K562 (cell line): ENCODE measurements around the gene YAF2. TPM values are rescaled to one million over a fixed set of nuclear protein-coding genes. Genes with fewer than 3 reads are reported as not detected.

Source experiments
- ATAC-seq: fragments of 200-7000 bp; cut with Tn5 transposase; 3 replicates; pipeline ENCODE4 v1.9.1; 2020; ENCODE audit warnings: moderate library complexity
- BruUV-seq: library from RNA; stranded (reverse); fragments of 400-500 nt; replicated peaks from 2 replicates; lab custom pipeline; 2021; lab: Mats Ljungman, UMichigan
- CTCF ChIA-PET: fragments of 300-600 bp; formaldehyde crosslinking; extraction: SDS; loops from one replicate; lab custom pipeline; 2021; ENCODE audit warnings: low intra/inter-chr PET ratio; lab: Yijun Ruan, JAX
- POLR2A ChIA-PET: fragments of 300-600, 350-650 bp; sonication (Branson Sonifier 250); formaldehyde crosslinking; extraction: SDS; loops from one replicate; lab custom pipeline; 2021; ENCODE audit warnings: antibody characterized with exemption, inconsistent platforms; lab: Yijun Ruan, JAX
- DNase-seq, 4 experiments: peaks; one replicate each; pipeline versions ENCODE4 v3.0.0 to v3.0.0-alpha.2; 2011 to 2018; ENCODE audit warnings: low spot score in 3 of 4, mixed read lengths in 3 of 4; ENCODE audit errors: extremely low read depth in 1 of 4
- FAIRE-seq: peaks from 2 replicates; lab custom pipeline; 2011; peaks lifted over from hg19 to GRCh38; lab: Jason Lieb, UNC
- H2AFZ ChIP-seq: 2 replicates; pipeline ENCODE4 v1.6.0; 2011; ENCODE audit warnings: low read depth, low read length, control low read depth, inconsistent platforms
- H3K27ac ChIP-seq: fragments of 200-600 bp; 3 replicates; pipeline ENCODE4 v1.8.0; 2011; ENCODE audit warnings: low read depth, mild to moderate bottlenecking, control low read depth, inconsistent platforms, low read length, moderate library complexity, mixed read lengths; ENCODE audit errors: extremely low read depth
- H3K27me3 ChIP-seq, 2 experiments: fragments of 300-600 bp in 1 of 2; 2 replicates in 1 of 2; 3 replicates in 1 of 2; pipeline versions ENCODE4 v1.6.0 to v1.8.0; 2011; ENCODE audit warnings: inconsistent platforms in 2 of 2, low read length in 2 of 2, mild to moderate bottlenecking in 1 of 2, mixed read lengths in 1 of 2, moderate library complexity in 1 of 2; ENCODE audit not compliant: control insufficient read depth in 2 of 2, insufficient read depth in 2 of 2
- H3K36me3 ChIP-seq: fragments of 300-600 bp; 3 replicates; pipeline ENCODE4 v1.8.0; 2011; ENCODE audit warnings: mild to moderate bottlenecking, low read length, inconsistent platforms; ENCODE audit not compliant: control insufficient read depth, insufficient read depth
- H3K4me1 ChIP-seq, 2 experiments: fragments of 200-600 bp in 1 of 2; replicated peaks in 1 of 2; 2 replicates in 1 of 2; 3 replicates in 1 of 2; pipeline versions ENCODE4 v1.5.1 to v1.8.0; 2011; ENCODE audit warnings: inconsistent platforms in 2 of 2, low read length in 2 of 2, mild to moderate bottlenecking in 1 of 2, mixed read lengths in 1 of 2, moderate library complexity in 1 of 2; ENCODE audit not compliant: control insufficient read depth in 2 of 2, insufficient read depth in 2 of 2
- H3K4me2 ChIP-seq: 2 replicates; pipeline ENCODE4 v1.6.1; 2011; ENCODE audit warnings: low read length, control low read depth, inconsistent platforms, mixed read lengths; ENCODE audit not compliant: insufficient read depth
- H3K4me3 ChIP-seq: fragments of 200-600 bp; sonication (generic), shearing (Covaris generic); 2 replicates; pipeline ENCODE4 v1.5.1; 2016; ENCODE audit warnings: control low read depth, inconsistent platforms
- H3K79me2 ChIP-seq: fragments of 200-600 bp; 3 replicates; pipeline ENCODE4 v1.8.0; 2011; ENCODE audit warnings: low read length, inconsistent platforms; ENCODE audit not compliant: control insufficient read depth, insufficient read depth
- H3K9ac ChIP-seq, 2 experiments: 2 replicates each; pipeline versions ENCODE4 v1.6.0 to v1.6.1; 2011; ENCODE audit warnings: low read depth in 2 of 2, low read length in 2 of 2, control low read depth in 1 of 2, inconsistent platforms in 1 of 2, mild to moderate bottlenecking in 1 of 2, mixed read lengths in 1 of 2; ENCODE audit not compliant: insufficient read depth in 1 of 2
- H3K9me1 ChIP-seq: one replicate; pipeline ENCODE4 v1.6.0; 2011; ENCODE audit warnings: inconsistent platforms, mild to moderate bottlenecking, low read length, moderate library complexity; ENCODE audit not compliant: control insufficient read depth, insufficient read depth
- H3K9me3 ChIP-seq: replicated peaks from 2 replicates; pipeline ENCODE4 v1.5.1; 2011; ENCODE audit warnings: low read depth, low read length, inconsistent platforms; ENCODE audit not compliant: control insufficient read depth, insufficient read depth
- H4K20me1 ChIP-seq: replicated peaks from 2 replicates; pipeline ENCODE4 v1.6.1; 2011; ENCODE audit warnings: low read length, inconsistent platforms, mixed read lengths; ENCODE audit not compliant: control insufficient read depth, insufficient read depth
- CHCHD3 ChIP-seq: fragments of 250-450 bp; sonication (Bioruptor Pico); IDR thresholded peaks from 2 replicates; pipeline ENCODE4 v2.1.2; 2022; ENCODE audit warnings: mild to moderate bottlenecking
- CREM ChIP-seq: IDR thresholded peaks from 2 replicates; pipeline ENCODE4 v1.6.1; 2014; ENCODE audit warnings: antibody characterized with exemption, low read depth
- HEY1 ChIP-seq: fragments of 250-450 bp; sonication (Bioruptor Pico); IDR thresholded peaks from 2 replicates; pipeline ENCODE4 v1.5.0; 2020; ENCODE audit warnings: mild to moderate bottlenecking, moderate library complexity, borderline replicate concordance
- ID3 ChIP-seq, 2 experiments: fragments of 250-450 bp in 1 of 2; fragments of 450-650 bp in 1 of 2; sonication (Bioruptor Pico) in 1 of 2; IDR thresholded peaks; 2 replicates each; pipeline versions ENCODE4 v1.6.1 to v1.8.0; 2016 to 2021; ENCODE audit warnings: mild to moderate bottlenecking in 2 of 2, moderate library complexity in 2 of 2, missing compliant biosample characterization in 1 of 2, missing genetic modification characterization in 1 of 2
- RAD21 ChIP-seq, 2 experiments: fragments of 250-450 bp in 1 of 2; fragments of 450-650 bp in 1 of 2; sonication (Bioruptor Pico) in 1 of 2; formaldehyde crosslinking in 1 of 2; IDR thresholded peaks in 1 of 2; conservative IDR thresholded peaks in 1 of 2; 2 replicates each; pipeline versions ENCODE4 v1.4.0 to v1.8.0; 2020 to 2022; ENCODE audit warnings: mild to moderate bottlenecking in 2 of 2, moderate library complexity in 1 of 2
- RNF219 ChIP-seq: fragments of 250-450 bp; sonication (Bioruptor Pico); IDR thresholded peaks from 2 replicates; pipeline ENCODE4 v1.5.0; 2022; ENCODE audit warnings: mild to moderate bottlenecking
- TEAD4 ChIP-seq, 2 experiments: sonication (generic) in 1 of 2; formaldehyde crosslinking in 1 of 2; IDR thresholded peaks; 2 replicates each; pipeline versions ENCODE4 v1.6.1 to v1.8.0; 2012 to 2022; ENCODE audit warnings: borderline replicate concordance in 1 of 2, inconsistent platforms in 1 of 2, low read length in 1 of 2, mild to moderate bottlenecking in 1 of 2, missing genetic modification reagents in 1 of 2
- TRIM28 ChIP-seq: fragments of 450-650 bp; IDR thresholded peaks from 2 replicates; pipeline ENCODE4 v1.6.1; 2017
- ZBTB9 ChIP-seq: fragments of 450-650 bp; formaldehyde crosslinking; IDR thresholded peaks from 2 replicates; pipeline ENCODE4 v1.4.0; 2020; ENCODE audit warnings: mild to moderate bottlenecking, moderate library complexity
- ZNF134 ChIP-seq: fragments of 250-450 bp; sonication (Bioruptor Pico); conservative IDR thresholded peaks from 2 replicates; pipeline ENCODE4 v1.4.0; 2020
- ZNF217 ChIP-seq: sonication (generic); formaldehyde crosslinking; IDR thresholded peaks from 2 replicates; pipeline ENCODE4 v1.8.0; 2022; ENCODE audit warnings: mild to moderate bottlenecking, missing genetic modification reagents
- ZNF263 ChIP-seq: sonication (generic); formaldehyde crosslinking; IDR thresholded peaks from 2 replicates; pipeline ENCODE4 v1.8.0; 2022; ENCODE audit warnings: mild to moderate bottlenecking, missing genetic modification reagents, borderline replicate concordance
- ZNF511 ChIP-seq: sonication (generic); formaldehyde crosslinking; IDR thresholded peaks from 2 replicates; pipeline ENCODE4 v1.8.0; 2022; ENCODE audit warnings: mild to moderate bottlenecking, missing genetic modification reagents
- WGBS: fragments of 100-300 bp; shearing (Covaris generic); methylation state at CpG from one replicate; pipeline ENCODE4 v1.1.6; 2016; ENCODE audit warnings: low coverage, mixed read lengths; ENCODE audit not compliant: insufficient coverage; ENCODE audit errors: missing lambda C conversion rate; 5-methylcytosine and 5-hydroxymethylcytosine counted together
- in situ Hi-C: fragments of 300-500 bp; cut with MboI; formaldehyde crosslinking; loops from 4 replicates; pipeline ENCODE4 v1.15.0; 2018; ENCODE audit warnings: inconsistent platforms, mixed read lengths
- intact Hi-C: fragments of 100-400 bp; cut with micrococcal nuclease; formaldehyde crosslinking; loops from 2 replicates; pipeline ENCODE4 v1.14.2; 2022
- polyA plus RNA-seq, 8 experiments: library from polyadenylated mRNA; depleted of rRNA in 4 of 8; stranded (reverse) in 5 of 8; unstranded in 3 of 8; fragments of >200 nt; fragmentation: Nextera tagmentation in 2 of 8; fragmentation: Illumina TruSeq in 1 of 8; extraction: Ambion mirVana in 2 of 8; extraction: Trizol in 1 of 8; gene quantifications; 2 replicates each; pipeline versions ENCODE4 v1.2.1 to v1.2.3, GENCODE V29; 2011 to 2014; ENCODE audit warnings: inconsistent platforms in 1 of 8, missing spikeins in 1 of 8
- total RNA-seq, 7 experiments: library from RNA; depleted of rRNA in 6 of 7; stranded (reverse); fragments of >200 nt in 6 of 7; fragmentation: Illumina TruSeq in 2 of 7; extraction: Trizol in 2 of 7; gene quantifications; 2 replicates each; pipeline versions ENCODE4 v1.2.1 to v1.2.3, GENCODE V29; 2011 to 2021; ENCODE audit warnings: low replicate concordance in 1 of 7

The YAF2 gene
- total and polyA plus RNA-seq, 9 of the 15 experiments (the other 6 are each of a cell fraction or from before 2014, with no cell fraction given) = 10.6 to 26.4 (median 21.3) TPM

- peak; percentile 38; the same call in 2 of the 3 replicates for ATAC-seq
- TF ChIP-seq ZBTB9 (CRISPR knock-in tag) (no peak), ID3 (CRISPR knock-in tag; IDR thresholded peaks at IDR 0.05) (no peak), ID3 (tag; IDR thresholded peaks at IDR 0.05) (no peak), ZNF134 (CRISPR knock-in tag) (no peak), CHCHD3 (no peak), CREM (no peak), TRIM28 (no peak), HEY1 (no peak), RNF219 (CRISPR knock-in tag) (no peak), RAD21 (CRISPR knock-in tag; conservative IDR thresholded peaks at IDR 0.05 in 1 of 2, IDR thresholded peaks at IDR 0.05 in 1 of 2) (no peak), TEAD4 (IDR thresholded peaks at IDR 0.05; ENCODE audit: low read length) (no peak), TEAD4 (CRISPR knock-in tag; IDR thresholded peaks at IDR 0.05; ENCODE audit: borderline replicate concordance) (no peak), ZNF263 (CRISPR knock-in tag) (no peak), ZNF217 (CRISPR knock-in tag) (no peak), ZNF511 (no peak)
- Histone ChIP-seq H3K9me3 (no peaks in the 10 kb centered on the region), H3K9me1 (peaks cover 3% of the 10 kb centered on the region), H3K36me3 (no peaks in the 10 kb centered on the region), H3K27me3 (peaks cover 0 to 24% of the 10 kb centered on the region in 2 experiments; a peak in 3 of 5 replicates), H3K4me3 (no peak overlapping the region), H3K4me1 (peaks cover 0 to 9% of the 10 kb centered on the region in 2 experiments; a peak in 2 of 5 replicates), H3K4me2 (no peak overlapping the region), H3K9ac (no peak overlapping the region), H3K27ac (no peak overlapping the region), H4K20me1 (no peaks in the 10 kb centered on the region), H2AFZ (no peak overlapping the region), H3K79me2 (no peaks in the 10 kb centered on the region)
- intact Hi-C loops (no loop called here), in situ Hi-C loops (no loop called here)
- no peak for DNase-seq
- whole genome bisulfite sequencing = 3% methylated on average over 17 of the region's 17 CpGs
- BruUV-seq = no TSS peak
- CTCF ChIA-PET = no interaction called here
- POLR2A ChIA-PET = no interaction called here
- no peak for FAIRE-seq
These were observed 28.7 kb upstream of the YAF2 start for GRCh38 chr12:42266579-42267230.
